A204.1 (cell line): ENCODE results near the gene PGAM4.
"Not testable (repeated sequence)": the region's sequence is repeated elsewhere in the genome, so short reads cannot be mapped to it uniquely, and the experiment has no call there.

Source experiments
- FAIRE-seq: peaks from 2 replicates; lab custom pipeline; 2012; peaks lifted over from hg19 to GRCh38; lab: Jason Lieb, UNC

Gene PGAM4

GRCh38 chrX:77969538-77969937, at the start of gene PGAM4:
Gene PGAM4 (minus strand): TSS chrX:77969638. CDS start chrX:77969638, 0 bp downstream.
- no peak for FAIRE-seq

DNA sequence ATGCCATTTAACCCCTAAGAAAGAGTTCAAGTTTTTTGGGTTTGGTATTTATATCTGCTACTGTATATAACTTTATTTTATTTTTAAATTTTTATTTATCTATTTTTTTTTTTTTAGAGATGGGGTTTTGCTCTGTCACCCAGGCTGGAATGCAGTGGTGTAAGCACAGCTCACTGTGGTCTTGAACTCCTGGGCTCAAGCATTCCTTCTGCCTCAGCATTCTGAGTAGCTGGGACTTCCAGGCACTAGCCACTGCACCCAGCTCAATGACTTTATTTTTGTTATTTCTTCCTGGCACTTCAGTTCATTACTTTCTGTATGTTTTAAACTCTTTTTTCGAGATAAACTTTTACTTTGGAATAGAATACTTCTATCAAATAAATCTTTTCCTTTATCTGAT, 42.4 kb upstream of the PGAM4 start:
- no peak for FAIRE-seq

DNA sequence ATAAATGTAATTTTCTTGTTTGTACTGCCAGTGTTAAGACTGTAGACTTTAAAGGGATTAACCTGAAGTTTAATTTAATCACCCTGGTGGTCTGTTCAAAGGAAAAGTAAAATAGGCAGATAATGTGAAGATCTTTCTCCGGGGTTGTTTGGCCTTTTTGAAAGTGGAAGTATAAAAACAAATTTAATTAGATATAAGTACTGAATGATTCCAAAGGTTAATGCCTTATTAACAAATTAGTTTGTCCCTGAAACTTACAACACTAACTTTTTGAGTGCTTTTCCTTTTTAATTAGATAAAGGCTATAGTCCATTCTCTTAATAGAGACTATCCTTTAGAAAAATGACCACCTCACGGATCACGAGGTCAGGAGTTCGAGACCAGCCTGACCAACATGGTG, 10.4 kb upstream of the PGAM4 start:
- no peak for FAIRE-seq

DNA sequence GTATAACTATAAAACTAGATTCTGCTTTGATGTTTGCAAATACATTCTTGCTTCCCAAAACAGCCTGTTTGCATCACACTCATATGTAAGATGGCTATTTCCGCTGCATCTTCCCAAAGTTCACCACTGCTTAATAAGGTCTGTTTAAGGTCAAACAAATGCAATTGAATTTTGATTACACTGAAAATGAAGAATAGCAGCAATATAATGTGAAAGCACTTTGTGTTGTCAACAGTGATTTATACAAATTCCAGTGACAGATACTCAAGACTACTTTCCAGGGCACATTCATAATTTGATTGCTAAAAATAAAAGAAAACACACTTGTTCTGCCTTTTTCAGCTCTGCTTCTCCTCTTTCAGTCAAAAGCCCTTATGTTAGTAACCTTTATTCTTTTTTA, 8.1 kb upstream of the PGAM4 start:
- no peak for FAIRE-seq

DNA sequence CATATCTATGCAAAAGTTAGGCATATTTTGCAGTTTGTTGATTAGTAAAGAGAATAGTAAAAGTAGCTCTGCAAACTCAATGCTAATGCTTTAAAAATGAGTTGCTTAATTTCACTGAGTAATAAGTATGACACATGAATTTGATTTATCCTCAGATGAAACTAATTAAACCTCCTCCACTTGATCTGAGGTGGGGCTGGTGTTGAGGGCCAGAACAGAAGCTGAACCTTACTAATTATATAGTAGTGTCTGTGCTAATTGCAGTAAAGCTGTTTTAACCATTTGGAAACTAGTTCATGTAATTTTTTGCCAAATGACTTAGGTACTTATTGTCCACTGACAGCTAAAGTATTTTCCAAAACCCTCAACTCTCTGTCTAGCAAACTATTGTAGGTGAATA, 7.7 kb upstream of the PGAM4 start:
- no peak for FAIRE-seq

DNA sequence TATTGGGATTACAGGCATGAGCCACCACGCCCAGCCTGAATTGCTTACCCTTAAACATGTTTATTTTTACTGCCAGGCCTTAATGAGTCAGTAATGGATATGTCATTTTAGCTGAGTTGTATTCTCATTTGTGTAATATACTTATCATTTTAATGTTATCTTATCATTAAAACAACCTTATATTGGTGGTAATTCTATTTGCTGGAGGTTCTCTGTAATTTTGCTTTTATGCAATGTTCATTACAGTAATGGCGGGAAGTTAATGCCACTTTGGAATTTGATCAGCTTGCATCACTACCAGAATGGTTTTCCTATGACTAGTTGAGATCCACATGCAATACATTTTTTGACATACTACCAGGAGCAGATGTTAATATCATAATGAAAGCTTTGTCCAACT, 6.3 kb upstream of the PGAM4 start:
- no peak for FAIRE-seq

DNA sequence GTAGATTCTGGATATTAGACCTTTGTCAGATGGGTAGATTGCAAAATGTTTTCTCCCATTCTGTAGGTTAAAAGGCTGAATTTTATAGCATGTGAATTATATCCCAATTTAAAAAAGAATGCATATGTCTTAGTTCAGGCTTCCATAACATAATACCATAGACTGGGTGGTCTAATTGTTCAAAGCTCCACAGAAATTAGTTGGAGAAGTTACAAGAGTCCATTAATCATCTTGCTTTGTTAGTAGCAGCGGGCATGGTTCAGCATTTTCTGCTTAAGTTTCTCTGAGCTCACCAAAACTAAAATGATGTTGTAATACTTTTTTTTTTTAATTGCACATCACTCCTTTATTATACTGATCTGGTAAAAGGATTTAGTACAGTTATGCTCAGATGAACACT, 1.8 kb downstream of the PGAM4 start:
- FAIRE-seq = no peak

GRCh38 chrX:77966361-77966760, 3.1 kb downstream of the PGAM4 start:
- no peak for FAIRE-seq

DNA sequence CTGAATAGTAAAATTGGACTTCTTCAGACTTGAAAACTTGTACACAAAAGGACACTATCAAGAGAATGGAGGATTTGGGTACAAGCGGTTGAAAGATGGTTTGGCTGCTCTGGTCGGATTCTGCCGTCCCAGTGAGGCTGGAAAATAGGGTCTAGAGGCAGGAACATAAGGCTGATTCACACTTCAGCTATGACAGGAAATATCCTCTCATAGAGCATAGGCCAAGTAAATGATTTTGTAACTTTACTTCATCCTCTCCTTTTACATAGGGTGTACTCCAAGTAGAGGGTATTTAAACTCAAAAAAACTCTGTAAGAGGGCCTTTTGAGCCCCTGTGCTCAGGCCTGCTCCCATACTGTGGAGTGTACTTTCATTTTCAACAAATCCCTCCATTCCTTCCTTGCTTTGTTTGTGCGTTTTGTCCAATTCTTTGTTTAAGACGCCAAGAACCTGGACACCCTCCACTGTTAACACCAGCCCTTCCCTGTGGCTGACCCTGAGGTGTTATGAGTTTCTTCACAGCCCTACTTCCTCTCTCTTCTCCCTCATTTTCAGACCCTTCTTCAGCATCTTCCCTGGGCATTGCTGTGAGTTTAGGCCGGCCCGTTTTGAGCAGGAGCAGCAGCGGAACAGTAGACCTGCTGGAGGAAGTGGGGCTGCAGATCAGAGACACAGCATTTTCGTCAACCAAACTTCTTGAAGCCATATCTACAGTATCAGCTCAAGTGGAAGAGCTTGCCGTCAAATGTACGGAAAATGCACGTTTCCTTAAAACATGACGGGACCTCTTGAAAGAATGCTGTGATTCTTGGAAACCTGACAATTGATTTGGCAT, 7.2 kb downstream of the PGAM4 start:
- FAIRE-seq = no peak

DNA sequence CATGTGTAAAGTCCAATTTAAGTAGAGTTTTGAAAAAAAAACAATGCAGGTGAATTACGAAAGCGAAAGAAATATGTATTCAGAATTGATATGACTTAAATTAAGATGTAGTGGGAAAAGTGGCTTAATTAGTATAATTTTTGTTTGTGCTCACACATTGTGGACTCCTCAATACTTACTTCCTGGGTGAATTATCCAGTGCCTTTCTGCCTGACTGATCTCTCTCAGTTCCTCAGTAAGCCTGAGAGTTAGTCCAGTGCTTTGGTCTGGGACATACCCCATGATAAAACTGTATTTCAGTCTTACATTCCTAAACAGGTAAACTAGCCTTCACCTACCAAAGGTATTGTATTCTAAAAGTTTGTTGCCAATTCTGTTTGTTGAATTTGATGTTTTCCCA, 8.4 kb downstream of the PGAM4 start:
- no peak for FAIRE-seq

- FAIRE-seq = no peak
These were observed 8.9 kb downstream of the PGAM4 start for GRCh38 chrX:77960567-77960966.

DNA sequence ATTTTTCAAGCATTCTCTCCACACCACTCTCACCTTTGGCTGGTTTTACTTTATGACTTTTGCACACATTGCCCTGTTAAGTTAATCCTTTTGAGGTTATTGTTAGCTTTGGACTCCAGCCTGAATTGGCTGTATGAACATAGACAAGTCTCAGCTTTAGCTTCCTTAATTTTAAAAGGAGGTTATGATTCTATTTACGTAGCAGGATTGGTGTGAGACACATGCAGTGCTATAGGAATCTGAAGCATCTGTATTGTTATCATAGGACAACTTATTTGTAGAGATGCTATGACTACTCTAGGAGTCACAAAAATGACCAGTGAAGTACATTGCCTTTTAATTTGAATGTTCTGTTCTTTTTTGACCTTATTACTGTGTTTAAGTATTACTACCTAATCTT, 15.7 kb downstream of the PGAM4 start:
- no peak for FAIRE-seq

- FAIRE-seq = no peak
These were observed 16.1 kb downstream of the PGAM4 start for GRCh38 chrX:77953302-77953701.

DNA sequence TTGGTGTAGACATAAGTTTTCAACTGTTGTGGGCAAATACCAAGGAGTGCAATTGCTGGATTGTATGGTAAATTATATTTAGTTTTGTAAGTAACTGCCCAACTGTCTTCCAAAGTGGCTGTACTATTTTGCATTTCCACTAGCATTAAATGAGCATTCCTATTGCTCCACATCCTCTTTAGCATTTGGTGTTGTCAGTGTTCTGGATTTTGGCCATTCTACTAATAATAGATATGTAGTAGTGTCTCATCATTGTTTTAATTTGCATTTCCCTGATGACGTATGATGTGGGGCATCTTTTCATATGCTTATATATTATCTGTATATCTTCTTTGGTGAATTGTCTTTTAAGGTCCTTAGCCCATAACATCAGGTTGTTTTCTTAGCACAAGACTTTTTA, 17.3 kb downstream of the PGAM4 start:
- no peak for FAIRE-seq

GRCh38 chrX:77949840-77950239, 19.6 kb downstream of the PGAM4 start:
- no peak for FAIRE-seq

GRCh38 chrX:77946571-77946970, 22.9 kb downstream of the PGAM4 start:
- FAIRE-seq = no peak

GRCh38 chrX:77945910-77946545, 23.4 kb downstream of the PGAM4 start:
- FAIRE-seq = no peak

DNA sequence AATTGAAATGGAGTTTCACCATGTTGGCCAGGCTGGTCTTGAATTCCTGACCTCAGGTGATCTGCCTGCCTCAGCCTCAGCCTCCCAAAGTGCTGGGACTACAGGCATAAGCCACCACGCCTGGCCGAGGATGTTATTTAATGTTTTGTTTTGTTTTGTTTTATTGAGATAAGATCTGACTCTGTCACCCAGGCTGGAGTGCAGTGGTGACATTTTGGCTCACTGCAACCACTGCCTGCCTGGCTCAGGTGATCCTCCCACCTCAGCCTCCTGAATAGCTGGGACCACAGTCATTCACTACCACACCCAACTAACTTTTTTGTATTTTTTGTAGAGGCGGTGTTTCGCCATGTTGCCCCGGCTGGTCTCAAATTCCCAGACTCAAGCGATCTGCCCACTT, 24.4 kb downstream of the PGAM4 start:
- FAIRE-seq = not testable (repeated sequence)

- no peak for FAIRE-seq
These were observed 31.3 kb downstream of the PGAM4 start for GRCh38 chrX:77938083-77938680.

GRCh38 chrX:77937291-77937690, 32.1 kb downstream of the PGAM4 start:
- FAIRE-seq = no peak

GRCh38 chrX:77936299-77936698, 33.1 kb downstream of the PGAM4 start:
- FAIRE-seq = no peak

- FAIRE-seq = no peak
These were observed 33.6 kb downstream of the PGAM4 start for GRCh38 chrX:77935886-77936285.

DNA sequence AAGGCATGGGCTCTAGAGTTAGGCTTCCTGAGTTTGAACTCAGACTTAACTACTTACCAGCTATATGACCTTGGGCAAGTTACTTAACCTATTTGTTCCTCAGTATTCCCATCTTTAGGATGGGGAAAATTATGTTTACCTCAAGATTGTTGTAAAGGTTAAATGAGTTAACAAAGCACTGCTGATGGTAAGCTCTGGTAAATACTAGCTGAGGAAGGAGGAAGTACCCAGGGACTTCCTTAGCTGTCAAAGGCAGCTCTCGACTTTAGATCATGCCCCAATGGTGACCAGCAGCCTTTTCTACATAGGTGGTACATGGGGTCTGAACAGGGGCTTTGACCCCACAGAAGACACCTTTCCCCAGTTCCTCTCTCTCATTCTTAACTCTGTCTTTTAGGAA, 38.9 kb downstream of the PGAM4 start:
- no peak for FAIRE-seq

- no peak for FAIRE-seq
These were observed 43.7 kb downstream of the PGAM4 start for GRCh38 chrX:77925764-77926163.
